ENCODE results near the gene MAPRE3. TPM values are rescaled to one million over a fixed set of nuclear protein-coding genes. Genes with fewer than 3 reads are reported as not detected.

MAPRE3 gene
- total RNA-seq, 4 donors from 2014 or later: 8.5 to 18.6 (median 12.4) TPM

GRCh38 chr2:26969077-26969844 lies 1.2 kb upstream of the MAPRE3 start:
- ATAC-seq: no peak
- WGBS, 2 donors (ENCODE audit: low coverage in 1 of 2): 60 to 67% methylated on average over 10 of the region's 10 CpGs

GRCh38 chr2:26970928-26971627 lies 641 bp downstream of the MAPRE3 start:
- Histone ChIP-seq H3K27me3 (no peaks in the 10 kb centered on the region), H3K9me3 (no peaks in the 10 kb centered on the region), H3K27ac (peak overlapping the region; percentile 29 to 91 (median 90)), H3K36me3 (no peaks in the 10 kb centered on the region), H3K4me3 (peak overlapping the region; percentile 75 to 95), H3K4me1 (peaks cover 0 to 39% (median 16%) of the 10 kb centered on the region in 3 donors)
- ATAC-seq: peak; percentile 42
- TF ChIP-seq POLR2AphosphoS5 (IDR thresholded peaks at IDR 0.05) (no peak), CTCF (IDR thresholded peaks at IDR 0.05) (no peak), EP300 (IDR thresholded peaks at IDR 0.05) (no peak), POLR2A (IDR thresholded peaks at IDR 0.05) (no peak)
- WGBS, 2 donors (ENCODE audit: low coverage in 1 of 2): 5 to 10% methylated on average over 8 to 9 of the region's 34 CpGs

More at GRCh38 chr2:26969077-26969844, 1.2 kb upstream of the MAPRE3 start:
- Histone ChIP-seq H3K4me1 (peaks cover 0 to 32% (median 12%) of the 10 kb centered on the region in 3 donors), H3K4me3 (no peak overlapping the region), H3K27me3 (no peaks in the 10 kb centered on the region), H3K36me3 (no peaks in the 10 kb centered on the region), H3K9me3 (no peaks in the 10 kb centered on the region), H3K27ac (no peak overlapping the region)
- TF ChIP-seq CTCF (IDR thresholded peaks at IDR 0.05) (no peak), POLR2AphosphoS5 (IDR thresholded peaks at IDR 0.05) (no peak), POLR2A (IDR thresholded peaks at IDR 0.05) (no peak), EP300 (IDR thresholded peaks at IDR 0.05) (no peak)

- peak overlapping the region in 1 of 2 donors; percentile 95 for H3K4me3 ChIP-seq
- H3K27ac ChIP-seq: peak overlapping the region in 3 of 4 donors; percentile 90 to 91 (median 91)
- no peak for TF ChIP-seq POLR2AphosphoS5 (IDR thresholded peaks at IDR 0.05)
- no peak for TF ChIP-seq EP300 (IDR thresholded peaks at IDR 0.05)
- no peak for TF ChIP-seq CTCF (IDR thresholded peaks at IDR 0.05)
- no peak for TF ChIP-seq POLR2A (IDR thresholded peaks at IDR 0.05)
- H3K4me1 ChIP-seq: peaks cover 0 to 39% (median 17%) of the 10 kb centered on the region in 3 donors
- 64 to 74% methylated on average over 4 to 8 of the region's 9 CpGs for WGBS, 2 donors (ENCODE audit: low coverage in 1 of 2)
- H3K36me3 ChIP-seq: no peaks in the 10 kb centered on the region
- no peak for ATAC-seq
- no peaks in the 10 kb centered on the region for H3K27me3 ChIP-seq
- H3K9me3 ChIP-seq: no peaks in the 10 kb centered on the region
These were observed 1.7 kb downstream of the MAPRE3 start for GRCh38 chr2:26971911-26972786.

- H3K9me3 ChIP-seq: no peaks in the 10 kb centered on the region
- peaks cover 0 to 43% (median 17%) of the 10 kb centered on the region in 3 donors for H3K4me1 ChIP-seq
- no peaks in the 10 kb centered on the region for H3K27me3 ChIP-seq
- TF ChIP-seq POLR2A (IDR thresholded peaks at IDR 0.05): no peak
- TF ChIP-seq EP300 (IDR thresholded peaks at IDR 0.05): no peak
- TF ChIP-seq CTCF (IDR thresholded peaks at IDR 0.05): no peak
- TF ChIP-seq POLR2AphosphoS5 (IDR thresholded peaks at IDR 0.05): no peak
- no peaks in the 10 kb centered on the region for H3K36me3 ChIP-seq
- 86% methylated on average over 5 of the region's 5 CpGs; no CpG with 5 or more reads in 1 of the 2 donors for WGBS, 2 donors (ENCODE audit: low coverage in 1 of 2)
- H3K27ac ChIP-seq: no peak overlapping the region
- ATAC-seq: no peak
- H3K4me3 ChIP-seq: no peak overlapping the region
These were observed 3.9 kb downstream of the MAPRE3 start for GRCh38 chr2:26974352-26974751.
